ENCODE data around the gene BICD1. TPM values are rescaled to one million over a fixed set of nuclear protein-coding genes. Genes with fewer than 3 reads are reported as not detected.

BICD1 gene
- total and polyA plus RNA-seq, 2 donors from 2014 or later = 3.8 to 36.7 TPM

GRCh38 chr12:32395026-32395425 lies 288.4 kb downstream of the BICD1 start:
- FAIRE-seq = no peak
- no peak overlapping the region for H3K4me3 ChIP-seq (ENCODE audit: low read length in 3 of 3)
- no peak for DNase-seq
- H3K27me3 ChIP-seq (ENCODE audit: control insufficient read depth, insufficient read depth, low read length) = no peaks in the 10 kb centered on the region
- TF ChIP-seq, protein P1, sequence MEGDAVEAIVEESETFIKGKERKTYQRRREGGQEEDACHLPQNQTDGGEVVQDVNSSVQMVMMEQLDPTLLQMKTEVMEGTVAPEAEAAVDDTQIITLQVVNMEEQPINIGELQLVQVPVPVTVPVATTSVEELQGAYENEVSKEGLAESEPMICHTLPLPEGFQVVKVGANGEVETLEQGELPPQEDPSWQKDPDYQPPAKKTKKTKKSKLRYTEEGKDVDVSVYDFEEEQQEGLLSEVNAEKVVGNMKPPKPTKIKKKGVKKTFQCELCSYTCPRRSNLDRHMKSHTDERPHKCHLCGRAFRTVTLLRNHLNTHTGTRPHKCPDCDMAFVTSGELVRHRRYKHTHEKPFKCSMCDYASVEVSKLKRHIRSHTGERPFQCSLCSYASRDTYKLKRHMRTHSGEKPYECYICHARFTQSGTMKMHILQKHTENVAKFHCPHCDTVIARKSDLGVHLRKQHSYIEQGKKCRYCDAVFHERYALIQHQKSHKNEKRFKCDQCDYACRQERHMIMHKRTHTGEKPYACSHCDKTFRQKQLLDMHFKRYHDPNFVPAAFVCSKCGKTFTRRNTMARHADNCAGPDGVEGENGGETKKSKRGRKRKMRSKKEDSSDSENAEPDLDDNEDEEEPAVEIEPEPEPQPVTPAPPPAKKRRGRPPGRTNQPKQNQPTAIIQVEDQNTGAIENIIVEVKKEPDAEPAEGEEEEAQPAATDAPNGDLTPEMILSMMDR (IDR thresholded peaks at IDR 0.05; ENCODE audit: borderline replicate concordance, extremely low read depth, insufficient read depth) = no peak
- H3K36me3 ChIP-seq (ENCODE audit: control insufficient read depth in 2 of 3, insufficient read depth in 3 of 3, low read length in 3 of 3) = no peaks in the 10 kb centered on the region
- H3K9ac ChIP-seq (ENCODE audit: low read length in 3 of 3) = no peak overlapping the region
- intact Hi-C loops (cut with DNase I) = no loop called here
- no peak overlapping the region for H3K27ac ChIP-seq (ENCODE audit: low read depth in 2 of 2, low read length in 2 of 2)
- no peaks in the 10 kb centered on the region for H3K9me3 ChIP-seq (ENCODE audit: control insufficient read depth in 2 of 3, insufficient read depth in 1 of 3, low read length in 3 of 3)
- H3K4me1 ChIP-seq (ENCODE audit: control insufficient read depth in 2 of 3, insufficient read depth in 2 of 3, low read depth in 1 of 3, low read length in 3 of 3) = peaks cover 0 to 4% (median 0%) of the 10 kb centered on the region in 3 donors

DNA sequence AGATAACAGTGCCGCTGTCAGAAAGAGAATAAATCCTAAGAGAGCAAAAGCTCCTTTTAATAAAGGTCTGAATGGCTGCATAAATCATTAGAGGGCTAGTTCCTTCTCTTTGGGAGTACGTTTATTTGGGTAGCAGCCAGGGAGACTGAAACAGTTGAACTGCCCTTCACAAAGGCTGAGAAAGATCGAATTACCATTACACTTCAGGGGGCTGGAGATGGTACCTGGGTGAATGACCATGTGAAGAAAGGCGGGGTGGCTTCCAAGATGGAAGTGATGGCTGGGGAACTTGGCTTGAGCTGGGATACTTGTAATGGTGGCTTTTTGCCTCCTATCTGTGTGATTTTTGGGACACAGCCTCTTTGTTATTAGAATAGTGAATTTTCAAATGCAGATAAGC lies 291.0 kb downstream of the BICD1 start:
- no peaks in the 10 kb centered on the region for H3K36me3 ChIP-seq (ENCODE audit: control insufficient read depth in 2 of 3, insufficient read depth in 3 of 3, low read length in 3 of 3)
- H3K4me3 ChIP-seq (ENCODE audit: low read length in 3 of 3) = no peak overlapping the region
- no peaks in the 10 kb centered on the region for H3K9me3 ChIP-seq (ENCODE audit: control insufficient read depth in 2 of 3, insufficient read depth in 1 of 3, low read length in 3 of 3)
- intact Hi-C loops (cut with DNase I) = no loop called here
- FAIRE-seq (no peak), DNase-seq (peak in 2 of 5 donors; percentile 8 to 73)
- H3K27ac ChIP-seq (ENCODE audit: low read depth in 2 of 2, low read length in 2 of 2) = no peak overlapping the region
- TF ChIP-seq, protein P1 (IDR thresholded peaks at IDR 0.05; ENCODE audit: borderline replicate concordance, extremely low read depth, insufficient read depth) = no peak
- H3K27me3 ChIP-seq (ENCODE audit: control insufficient read depth, insufficient read depth, low read length) = no peaks in the 10 kb centered on the region
- no peak overlapping the region for H3K9ac ChIP-seq (ENCODE audit: low read length in 3 of 3)
- H3K4me1 ChIP-seq (ENCODE audit: control insufficient read depth in 2 of 3, insufficient read depth in 2 of 3, low read depth in 1 of 3, low read length in 3 of 3) = peaks cover 0 to 4% (median 0%) of the 10 kb centered on the region in 3 donors

GRCh38 chr12:32398181-32398580 lies 291.5 kb downstream of the BICD1 start:
- H3K27ac ChIP-seq (ENCODE audit: low read depth in 2 of 2, low read length in 2 of 2) = peak overlapping the region; percentile 80 to 92
- TF ChIP-seq, protein P1 (IDR thresholded peaks at IDR 0.05; ENCODE audit: borderline replicate concordance, extremely low read depth, insufficient read depth) = no peak

More at GRCh38 chr12:32398181-32398580, 291.5 kb downstream of the BICD1 start:
- no peaks in the 10 kb centered on the region for H3K36me3 ChIP-seq (ENCODE audit: control insufficient read depth in 2 of 3, insufficient read depth in 3 of 3, low read length in 3 of 3)
- no peak for FAIRE-seq
- H3K9me3 ChIP-seq (ENCODE audit: control insufficient read depth in 2 of 3, insufficient read depth in 1 of 3, low read length in 3 of 3) = no peaks in the 10 kb centered on the region
- H3K27me3 ChIP-seq (ENCODE audit: control insufficient read depth, insufficient read depth, low read length) = no peaks in the 10 kb centered on the region
- no peak for DNase-seq
- peak overlapping the region in 1 of 3 donors; percentile 64 for H3K4me3 ChIP-seq (ENCODE audit: low read length in 3 of 3)
- H3K4me1 ChIP-seq (ENCODE audit: control insufficient read depth in 2 of 3, insufficient read depth in 2 of 3, low read depth in 1 of 3, low read length in 3 of 3) = peaks cover 0 to 4% (median 0%) of the 10 kb centered on the region in 3 donors
- intact Hi-C loops (cut with DNase I) = no loop called here
- no peak overlapping the region for H3K9ac ChIP-seq (ENCODE audit: low read length in 3 of 3)
